Naive thymus-derived CD8-positive, alpha-beta T cell (primary cell): ENCODE data around the gene DTX4. TPM values are rescaled to one million over a fixed set of nuclear protein-coding genes. Genes with fewer than 3 reads are reported as not detected.

ENCODE experiments used
- ATAC-seq, 2 donors: fragments of 150-1000 bp; cut with Tn5 transposase in 1 of 2; sonication (Bioruptor Pico), chemical (Tn5 transposase) in 1 of 2; 1 replicate in 1 of 2; 2 replicates in 1 of 2; pipeline ENCODE4 v1.10.0; 2021; ENCODE audit warnings: mild to moderate bottlenecking in 2 of 2, moderate library complexity in 2 of 2
- POLR2A ChIA-PET: fragments of 350-600 bp; sonication (Branson Sonifier 250); formaldehyde crosslinking; loops from one replicate; lab custom pipeline; 2021; ENCODE audit warnings: antibody characterized with exemption; lab: Charles Lee
- DNase-seq, 10 donors: peaks; one replicate each; pipeline versions ENCODE4 v3.0.0 to v3.0.0-alpha.2; 2020 to 2022
- H3K27ac Mint-ChIP-seq, 10 donors: one replicate each; pipeline ENCODE4 v1.8.0; 2020 to 2022; ENCODE audit warnings: mild to moderate bottlenecking in 10 of 10, mixed read lengths in 10 of 10, moderate library complexity in 4 of 10, inconsistent platforms in 1 of 10
- H3K27me3 Mint-ChIP-seq, 5 donors: one replicate each; pipeline ENCODE4 v1.8.0; 2021 to 2022; ENCODE audit warnings: mixed read lengths in 5 of 5
- H3K36me3 Mint-ChIP-seq, 3 donors: one replicate each; pipeline ENCODE4 v1.8.0; 2020 to 2022; ENCODE audit warnings: mixed read lengths in 3 of 3, mild to moderate bottlenecking in 2 of 3, inconsistent platforms in 1 of 3
- H3K4me1 Mint-ChIP-seq, 4 donors: one replicate each; pipeline ENCODE4 v1.8.0; 2021 to 2022; ENCODE audit warnings: mixed read lengths in 4 of 4
- H3K4me3 Mint-ChIP-seq, 10 donors: one replicate each; pipeline ENCODE4 v1.8.0; 2020 to 2022; ENCODE audit warnings: mild to moderate bottlenecking in 10 of 10, mixed read lengths in 10 of 10, moderate library complexity in 6 of 10, inconsistent platforms in 1 of 10
- H3K9me3 Mint-ChIP-seq, 9 donors: one replicate each; pipeline ENCODE4 v1.8.0; 2020 to 2022; ENCODE audit warnings: mixed read lengths in 9 of 9, mild to moderate bottlenecking in 3 of 9, inconsistent platforms in 1 of 9, moderate library complexity in 1 of 9
- polyA plus RNA-seq, 3 donors: library from polyadenylated mRNA; unstranded; fragments of 300-500 nt; fragmentation: Illumina TruSeq; gene quantifications; one replicate each; pipeline ENCODE4 v1.2.3, GENCODE V29; 2021
- total RNA-seq, 8 experiments: library from RNA in 2 of 8; stranded (reverse) in 2 of 8; gene quantifications; one replicate each; pipeline ENCODE4 v1.2.3 and lab custom pipeline; 2021 to 2026

Gene DTX4
- total and polyA plus RNA-seq, 5 experiments from 2014 or later: 0.02 to 3.5 (median 0.64) TPM

GRCh38 chr11:59240322-59240721, 68.4 kb downstream of the DTX4 start:
- POLR2A ChIA-PET: no interaction called here
- Mint-ChIP-seq H3K27me3 (peaks cover 0 to 4% (median 0%) of the 10 kb centered on the region in 5 donors), H3K9me3 (peaks cover 8 to 37% (median 24%) of the 10 kb centered on the region in 9 donors), H3K36me3 (peaks cover 0 to 17% (median 3%) of the 10 kb centered on the region in 3 donors), H3K4me1 (no peaks in the 10 kb centered on the region), H3K4me3 (no peak overlapping the region), H3K27ac (no peak overlapping the region)
- DNase-seq (no peak), ATAC-seq (no peak)

GRCh38 chr11:59243633-59244032, 71.7 kb downstream of the DTX4 start:
- Mint-ChIP-seq H3K36me3 (peaks cover 0 to 12% (median 0%) of the 10 kb centered on the region in 3 donors), H3K4me1 (peaks cover 13 to 22% (median 18%) of the 10 kb centered on the region in 4 donors), H3K27ac (peak overlapping the region in 1 of 10 donors; percentile 19), H3K9me3 (peaks cover 0 to 21% (median 7%) of the 10 kb centered on the region in 9 donors), H3K4me3 (no peak overlapping the region), H3K27me3 (peaks cover 0 to 4% (median 0%) of the 10 kb centered on the region in 5 donors)
- DNase-seq: no peak
- no peak for ATAC-seq
- POLR2A ChIA-PET: no interaction called here

- H3K27ac Mint-ChIP-seq: peak overlapping the region in 6 of 10 donors; percentile 0 to 73 (median 4)
- no peaks in the 10 kb centered on the region for H3K9me3 Mint-ChIP-seq
- peaks cover 0 to 5% (median 0%) of the 10 kb centered on the region in 5 donors for H3K27me3 Mint-ChIP-seq
- ATAC-seq (peak in 1 of 2 donors; percentile 42), DNase-seq (peak in 3 of 10 donors; percentile 8 to 44 (median 37))
- H3K4me3 Mint-ChIP-seq: peak overlapping the region in 8 of 10 donors; percentile 4 to 40 (median 21)
- H3K36me3 Mint-ChIP-seq: no peaks in the 10 kb centered on the region
- peaks cover 18 to 38% (median 23%) of the 10 kb centered on the region in 4 donors for H3K4me1 Mint-ChIP-seq
- POLR2A ChIA-PET: no interaction called here
Measured at GRCh38 chr11:59247531-59248227, 75.7 kb downstream of the DTX4 start.

- Mint-ChIP-seq H3K27me3 (peaks cover 0 to 2% (median 0%) of the 10 kb centered on the region in 5 donors), H3K4me3 (no peak overlapping the region), H3K36me3 (no peaks in the 10 kb centered on the region), H3K27ac (no peak overlapping the region), H3K9me3 (no peaks in the 10 kb centered on the region), H3K4me1 (peaks cover 18 to 41% (median 23%) of the 10 kb centered on the region in 4 donors)
- DNase-seq (no peak), ATAC-seq (no peak)
- POLR2A ChIA-PET: interaction anchor here (0.8 kb wide), 1 partner anchor 78 kb away, joined by 3 read pairs; the partner anchor contains the start of gene DTX4
Measured at GRCh38 chr11:59249535-59249934, 77.6 kb downstream of the DTX4 start.

GRCh38 chr11:59253001-59253400, 81.1 kb downstream of the DTX4 start:
- peaks cover 9 to 31% (median 10%) of the 10 kb centered on the region in 4 donors for H3K4me1 Mint-ChIP-seq
- H3K4me3 Mint-ChIP-seq: no peak overlapping the region
- no peak for DNase-seq
- no peaks in the 10 kb centered on the region for H3K9me3 Mint-ChIP-seq
- POLR2A ChIA-PET: no interaction called here
- peaks cover 0 to 5% (median 0%) of the 10 kb centered on the region in 5 donors for H3K27me3 Mint-ChIP-seq
- no peak overlapping the region for H3K27ac Mint-ChIP-seq
- H3K36me3 Mint-ChIP-seq: no peaks in the 10 kb centered on the region
- no peak for ATAC-seq

- POLR2A ChIA-PET: no interaction called here
- Mint-ChIP-seq H3K36me3 (no peaks in the 10 kb centered on the region), H3K27me3 (peaks cover 0 to 6% (median 0%) of the 10 kb centered on the region in 5 donors), H3K9me3 (no peaks in the 10 kb centered on the region), H3K27ac (no peak overlapping the region), H3K4me1 (peaks cover 0 to 20% (median 1%) of the 10 kb centered on the region in 4 donors), H3K4me3 (no peak overlapping the region)
- no peak for ATAC-seq
- no peak for DNase-seq
Measured at GRCh38 chr11:59254286-59254685, 82.4 kb downstream of the DTX4 start.

GRCh38 chr11:59255281-59255680, 83.3 kb downstream of the DTX4 start:
- H3K27ac Mint-ChIP-seq: no peak overlapping the region
- ATAC-seq (no peak), DNase-seq (no peak)
- H3K27me3 Mint-ChIP-seq: peaks cover 0 to 6% (median 0%) of the 10 kb centered on the region in 5 donors
- POLR2A ChIA-PET: no interaction called here
- no peak overlapping the region for H3K4me3 Mint-ChIP-seq
- H3K4me1 Mint-ChIP-seq: peaks cover 0 to 17% (median 1%) of the 10 kb centered on the region in 4 donors
- no peaks in the 10 kb centered on the region for H3K36me3 Mint-ChIP-seq
- H3K9me3 Mint-ChIP-seq: no peaks in the 10 kb centered on the region

Other genes starting within 250 kb of the DTX4 start
- gene GLYATL1, start 232.6 kb upstream of the DTX4 start, total RNA-seq: not detected
- gene GLYATL1, start 232.6 kb upstream of the DTX4 start, polyA plus RNA-seq: not detected
- not detected for gene GLYATL1B, start 85.8 kb upstream of the DTX4 start, total RNA-seq
- not detected for gene GLYATL1B, start 85.8 kb upstream of the DTX4 start, polyA plus RNA-seq
- gene FAM111B, start 64.9 kb upstream of the DTX4 start, total RNA-seq: 1 to 10 TPM; 2.9 to 4.6 TPM
- gene FAM111B, start 64.9 kb upstream of the DTX4 start, polyA plus RNA-seq: not detected
- gene FAM111A, start 29.3 kb upstream of the DTX4 start, total RNA-seq: 100 to 1,000 TPM; 113 to 117 TPM
- 10 to 100 TPM; 21.7 to 26.4 (median 22.9) TPM for gene FAM111A, start 29.3 kb upstream of the DTX4 start, polyA plus RNA-seq
- gene MPEG1, start 40.8 kb downstream of the DTX4 start, total RNA-seq: 1 to 10 TPM; 5.7 to 5.9 TPM
- gene MPEG1, start 40.8 kb downstream of the DTX4 start, polyA plus RNA-seq: under 1 TPM in 2 of 3 donors, not detected in 1; 0.30 to 0.44 TPM
- gene OR5AN1, start 186.8 kb downstream of the DTX4 start, total RNA-seq: not detected
- gene OR5AN1, start 186.8 kb downstream of the DTX4 start, polyA plus RNA-seq: not detected